NCI-H524 treated with DMSO at 0.1 percent for 48 hours (cell line): ENCODE results near the gene SLMAP.
"Not testable (repeated sequence)": the region's sequence is repeated elsewhere in the genome, so short reads cannot be mapped to it uniquely, and the experiment has no call there.

Source experiments
- DNase-seq: peaks from one replicate; lab custom pipeline; 2025; lab: John Stamatoyannopoulos, UW

SLMAP gene

DNA sequence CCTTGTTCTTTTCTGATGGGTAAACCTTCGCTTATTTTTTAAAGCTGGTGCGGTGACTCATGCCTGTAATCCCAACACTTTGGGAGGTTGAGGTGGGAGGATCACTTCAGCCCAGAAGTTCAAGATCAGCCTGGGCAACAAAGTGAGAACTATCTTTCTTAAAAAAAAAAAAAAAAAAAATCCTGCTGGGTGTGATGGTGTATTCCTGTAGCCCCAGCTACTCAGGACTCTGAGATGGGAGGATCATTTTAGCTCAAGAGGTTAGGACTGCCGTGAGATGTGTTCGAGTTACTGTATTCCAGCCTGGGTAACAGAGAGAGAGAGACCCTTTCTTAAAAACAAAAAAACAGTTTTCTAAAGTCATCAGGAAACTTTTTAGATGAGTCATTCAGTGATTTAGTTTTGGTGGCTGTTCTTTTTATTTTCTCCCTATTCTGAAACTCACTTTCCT is 37.7 kb downstream of the SLMAP start:
- no peak for DNase-seq

GRCh38 chr3:57794501-57794900 is 38.4 kb downstream of the SLMAP start:
- no peak for DNase-seq

- no peak for DNase-seq
These were observed 38.8 kb downstream of the SLMAP start for GRCh38 chr3:57794951-57795350.

DNA sequence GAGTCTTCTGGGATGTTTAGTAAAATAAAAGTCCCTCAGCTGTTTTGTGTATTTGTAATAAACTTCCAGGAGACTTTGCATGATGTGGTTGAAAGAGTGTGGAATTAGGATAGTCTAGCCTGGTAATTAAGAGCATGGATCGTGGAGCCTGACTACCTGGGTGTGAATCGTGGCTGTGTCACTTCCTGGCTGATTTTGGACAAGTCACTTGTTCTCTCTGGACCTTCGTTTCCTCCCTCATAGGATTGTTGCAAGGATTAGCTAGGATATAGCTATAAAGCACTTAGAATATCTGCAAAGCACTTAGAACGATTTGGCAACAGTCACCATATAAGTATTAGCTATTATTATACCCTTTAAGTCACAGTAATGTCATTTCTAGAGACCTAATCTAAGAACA is 40.2 kb downstream of the SLMAP start:
- DNase-seq: no peak

DNA sequence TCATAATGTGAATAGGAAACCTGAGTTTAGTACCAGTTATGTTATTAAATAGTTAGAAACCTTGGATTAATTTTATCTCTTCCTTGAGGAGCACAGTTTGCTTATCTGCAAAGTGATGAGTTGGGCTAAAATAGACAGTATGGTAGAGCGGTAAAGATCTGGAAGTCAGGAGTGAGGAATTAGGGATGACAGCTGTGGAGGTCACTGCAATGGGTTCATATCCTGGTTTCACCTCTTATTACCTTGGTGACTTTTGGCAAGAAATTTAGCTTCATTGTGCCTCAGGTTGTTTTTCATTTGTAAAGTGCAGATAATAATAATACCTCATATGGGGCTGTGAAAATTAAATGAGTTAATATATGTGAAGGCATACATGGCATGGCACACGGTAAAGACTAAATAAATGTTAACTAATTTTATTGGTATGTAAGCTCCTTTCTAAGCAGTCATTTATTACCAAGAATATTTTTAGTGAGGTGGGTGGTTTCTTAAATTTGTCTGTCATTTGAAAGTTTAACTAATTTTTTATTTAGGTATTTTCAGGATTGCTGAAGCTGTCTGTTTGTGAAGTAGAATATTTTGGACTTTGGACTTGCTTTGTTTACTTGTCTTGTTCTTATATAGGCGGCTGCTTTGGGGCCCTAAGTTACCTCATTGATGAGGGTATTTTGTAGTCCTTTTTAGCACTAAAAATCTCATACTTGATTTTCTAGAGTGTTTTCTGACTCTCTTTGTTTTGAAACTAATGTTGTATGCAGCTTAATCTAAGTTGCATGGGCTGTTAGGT is 41.8 kb downstream of the SLMAP start:
- DNase-seq: no peak

DNA sequence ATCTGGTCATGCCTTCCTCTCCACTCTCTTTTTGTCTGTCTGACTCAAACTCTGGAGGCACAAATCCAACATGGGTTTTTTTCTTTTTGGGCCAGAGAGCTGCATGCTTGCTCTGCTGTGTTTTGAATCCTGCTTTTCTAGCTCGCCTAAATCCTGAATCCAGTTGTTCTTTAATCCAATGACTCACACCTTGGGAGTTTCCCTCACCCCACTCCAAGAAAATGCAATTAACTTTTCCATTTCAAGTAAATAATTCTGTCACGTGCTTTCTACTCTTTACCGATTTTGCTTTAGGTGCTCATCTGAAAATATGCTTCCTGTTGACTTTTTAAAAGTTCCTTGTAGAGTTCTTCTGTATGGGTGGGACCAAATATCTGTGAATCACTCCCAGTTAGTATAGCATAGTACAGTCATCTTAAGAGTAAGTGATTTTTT is 47.6 kb downstream of the SLMAP start:
- no peak for DNase-seq

DNA sequence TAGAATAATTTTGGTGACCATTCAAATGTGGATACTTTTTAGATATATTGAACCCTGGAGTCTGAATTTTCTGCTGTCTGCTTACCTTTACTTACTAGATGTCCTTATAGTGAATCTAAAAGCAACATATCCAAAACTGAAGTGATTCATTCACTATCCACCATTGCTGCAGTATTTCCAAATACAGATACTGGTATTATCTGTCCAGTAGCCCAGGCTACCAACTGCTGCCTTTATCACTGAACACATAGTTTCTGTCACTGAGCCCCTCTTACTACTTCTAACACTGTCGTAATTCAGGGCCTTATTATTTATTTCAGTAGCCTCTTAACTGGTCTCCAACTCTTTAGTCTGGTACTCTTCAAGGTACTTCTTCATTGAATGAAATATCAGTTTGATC is 49.2 kb downstream of the SLMAP start:
- DNase-seq: no peak

- DNase-seq: no peak
These were observed 49.6 kb downstream of the SLMAP start for GRCh38 chr3:57805674-57806073.

DNA sequence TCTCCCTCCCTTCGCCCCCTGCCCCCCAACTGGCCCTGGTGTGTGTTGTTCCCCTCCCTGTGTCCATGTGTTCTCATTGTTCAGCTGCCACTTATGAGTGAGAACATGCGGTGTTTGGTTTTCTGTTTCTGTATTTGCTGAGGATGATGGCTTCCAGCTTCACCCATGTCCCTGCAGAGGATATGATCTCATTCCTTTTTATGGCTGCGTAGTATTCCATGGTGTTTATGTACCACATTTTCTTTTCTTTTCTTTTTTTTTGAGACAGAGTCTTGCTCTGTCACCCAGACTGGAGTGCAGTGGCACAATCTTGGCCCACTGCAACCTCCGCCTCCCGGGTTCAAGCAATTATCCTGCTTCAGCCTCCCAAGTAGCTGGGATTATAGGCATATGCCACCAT is 50.1 kb downstream of the SLMAP start:
- not testable (repeated sequence) for DNase-seq

GRCh38 chr3:57808961-57809608 is 53.0 kb downstream of the SLMAP start:
- DNase-seq: no peak

DNA sequence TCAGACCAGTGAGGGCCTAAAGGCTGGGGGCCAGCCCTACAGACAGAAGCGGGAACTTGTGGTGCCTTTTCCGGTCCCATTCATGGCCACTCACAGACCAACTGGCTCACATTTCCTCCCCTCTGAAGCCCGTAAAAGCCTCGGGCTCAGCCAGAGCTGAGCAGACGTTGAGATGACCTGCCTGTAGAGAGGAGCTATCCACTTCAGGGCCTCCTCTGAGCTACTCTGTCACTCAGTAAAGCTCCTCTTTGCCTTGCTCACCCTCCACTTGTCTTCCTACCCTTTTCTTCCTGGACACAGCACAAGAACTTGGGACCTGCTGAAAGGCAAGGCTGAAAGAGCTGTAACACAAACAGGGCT is 53.5 kb downstream of the SLMAP start:
- DNase-seq: no peak

DNA sequence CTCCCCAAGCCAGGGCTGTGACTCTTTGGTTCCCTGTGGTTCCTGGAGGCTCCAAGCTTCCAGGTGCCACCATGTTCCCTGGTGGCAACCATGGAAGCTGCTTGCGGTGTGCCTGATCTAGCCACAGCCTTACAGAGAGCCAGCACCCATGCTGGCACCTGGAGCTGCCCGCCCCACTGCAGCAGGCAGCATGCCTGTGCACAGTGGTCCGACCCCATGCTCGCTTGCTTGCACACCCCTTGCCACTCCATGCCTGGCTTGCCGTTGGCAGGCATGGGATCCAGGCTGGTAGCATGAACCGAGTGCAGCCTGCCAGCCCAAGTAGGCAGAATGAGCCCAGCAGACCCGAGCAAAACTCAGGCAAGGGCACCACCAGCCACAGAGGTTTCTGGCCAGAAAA is 53.9 kb downstream of the SLMAP start:
- DNase-seq: no peak

DNA sequence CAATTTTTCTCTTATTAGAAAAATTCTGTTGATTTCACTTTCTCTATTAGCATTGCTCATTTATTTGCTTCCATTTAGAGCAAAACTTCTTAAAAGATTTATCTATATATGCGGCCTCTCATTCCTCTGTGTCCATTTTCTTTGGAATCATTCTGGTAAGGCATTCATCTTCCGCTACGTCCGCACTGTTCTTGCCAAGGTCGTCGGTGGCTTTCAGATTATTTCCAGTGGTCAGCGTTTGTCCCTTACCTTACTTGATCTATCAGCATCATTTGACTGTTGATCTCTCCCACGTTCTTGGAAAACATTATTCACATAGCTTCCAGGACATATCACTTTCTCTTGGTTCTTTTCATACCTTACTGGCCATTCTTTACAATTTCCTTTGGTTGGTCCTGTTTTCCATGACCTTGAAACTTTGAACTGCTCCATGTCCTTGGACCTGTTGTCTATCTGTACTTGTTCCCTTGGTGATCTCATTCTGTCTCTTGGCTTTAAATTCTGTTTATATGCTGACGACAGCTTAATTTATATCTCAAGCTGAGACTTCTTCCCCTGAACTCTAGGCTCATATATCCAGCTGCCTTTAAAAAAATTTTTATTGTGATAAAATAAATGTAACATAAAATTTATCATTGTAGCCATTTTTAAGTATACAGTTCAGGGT is 54.5 kb downstream of the SLMAP start:
- no peak for DNase-seq

GRCh38 chr3:57815036-57815435 is 58.9 kb downstream of the SLMAP start:
- no peak for DNase-seq

DNA sequence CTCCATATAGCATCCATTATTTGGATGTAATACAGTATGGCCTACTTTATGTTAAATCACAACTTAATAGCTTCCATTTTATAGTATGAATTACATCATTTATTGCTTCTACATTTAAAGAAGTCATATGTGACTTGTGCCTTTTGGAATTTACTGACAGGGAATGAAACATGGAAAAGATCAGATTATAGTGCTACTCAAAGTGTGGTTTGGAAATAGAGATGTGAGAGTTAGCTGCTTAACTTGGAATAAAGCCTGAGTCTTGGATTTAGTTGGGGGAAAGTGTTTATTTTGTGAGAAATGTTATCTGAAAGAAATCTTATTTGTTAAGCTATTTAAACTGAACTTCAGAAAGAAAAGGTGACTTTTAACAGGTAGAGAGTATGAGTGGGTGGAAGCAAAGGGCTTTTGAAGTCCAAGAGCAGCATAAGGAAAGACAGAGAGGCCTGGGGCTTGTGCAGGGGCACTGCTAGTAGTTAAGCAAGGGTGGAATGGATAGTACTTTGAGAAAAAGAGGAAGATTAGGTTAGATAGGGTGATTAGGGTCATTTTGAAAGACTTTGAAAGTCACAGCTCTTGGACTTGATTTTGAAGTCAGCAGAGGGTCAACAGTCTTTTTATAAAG is 60.5 kb downstream of the SLMAP start:
- no peak for DNase-seq

DNA sequence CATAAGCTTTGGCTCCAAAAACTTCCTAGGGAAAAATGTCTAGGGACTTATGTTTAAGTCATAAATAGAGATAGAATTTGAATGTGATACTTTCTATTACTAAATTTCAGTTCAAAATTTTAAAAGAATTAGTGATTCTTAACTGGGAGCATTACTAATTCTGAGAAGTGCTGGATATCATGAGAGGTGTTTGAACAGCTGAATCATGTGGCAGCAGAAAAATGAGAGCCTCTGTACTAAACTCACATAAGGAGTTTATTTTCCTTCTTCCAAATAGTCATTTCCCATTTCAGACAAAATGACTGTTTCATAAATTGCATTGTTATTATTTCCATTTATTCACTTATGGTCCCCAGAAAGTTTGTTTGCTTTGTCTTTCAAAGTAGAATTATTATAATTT is 62.7 kb downstream of the SLMAP start:
- no peak for DNase-seq

GRCh38 chr3:57820479-57820878 is 64.4 kb downstream of the SLMAP start:
- DNase-seq: no peak

- DNase-seq: no peak
These were observed 65.7 kb downstream of the SLMAP start for GRCh38 chr3:57821765-57822164.

DNA sequence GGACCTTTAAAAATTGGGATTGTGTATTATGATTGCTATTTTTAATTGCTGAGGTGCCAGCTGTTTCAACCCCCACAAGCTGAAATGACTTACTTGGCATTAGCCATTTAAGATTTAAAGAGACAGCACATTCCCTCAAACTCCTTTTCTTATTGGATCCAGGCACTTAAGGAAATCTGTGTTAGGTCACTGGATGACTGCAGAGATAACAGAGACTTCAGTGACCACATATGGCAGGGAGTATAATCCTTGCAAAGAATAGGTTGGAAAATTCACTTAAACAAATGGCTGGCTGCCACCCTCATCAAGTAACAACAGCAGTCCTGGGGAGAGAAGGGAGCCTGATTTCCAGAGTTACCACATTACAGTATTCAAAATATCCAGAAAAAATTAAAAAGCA is 66.6 kb downstream of the SLMAP start:
- peak; percentile 73 for DNase-seq

DNA sequence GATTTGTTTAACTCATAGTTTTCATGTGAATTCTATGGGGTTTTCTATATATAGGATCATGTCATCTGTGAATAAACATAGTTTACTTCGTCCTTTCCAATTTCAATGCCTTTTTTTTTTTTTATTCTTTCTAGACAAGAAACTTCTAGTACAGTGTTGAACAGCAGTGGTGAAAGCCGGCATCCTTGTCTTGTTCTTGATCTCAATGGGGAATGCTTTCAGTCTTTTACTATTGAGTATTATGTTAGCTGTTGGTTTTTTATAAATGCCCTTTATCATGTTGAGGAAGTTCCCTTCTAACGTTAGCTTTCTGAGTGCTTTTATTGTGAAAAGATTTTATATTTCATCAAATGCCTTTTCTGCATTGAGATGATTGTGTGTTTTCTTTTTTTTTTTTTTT is 69.0 kb downstream of the SLMAP start:
- no peak for DNase-seq

DNA sequence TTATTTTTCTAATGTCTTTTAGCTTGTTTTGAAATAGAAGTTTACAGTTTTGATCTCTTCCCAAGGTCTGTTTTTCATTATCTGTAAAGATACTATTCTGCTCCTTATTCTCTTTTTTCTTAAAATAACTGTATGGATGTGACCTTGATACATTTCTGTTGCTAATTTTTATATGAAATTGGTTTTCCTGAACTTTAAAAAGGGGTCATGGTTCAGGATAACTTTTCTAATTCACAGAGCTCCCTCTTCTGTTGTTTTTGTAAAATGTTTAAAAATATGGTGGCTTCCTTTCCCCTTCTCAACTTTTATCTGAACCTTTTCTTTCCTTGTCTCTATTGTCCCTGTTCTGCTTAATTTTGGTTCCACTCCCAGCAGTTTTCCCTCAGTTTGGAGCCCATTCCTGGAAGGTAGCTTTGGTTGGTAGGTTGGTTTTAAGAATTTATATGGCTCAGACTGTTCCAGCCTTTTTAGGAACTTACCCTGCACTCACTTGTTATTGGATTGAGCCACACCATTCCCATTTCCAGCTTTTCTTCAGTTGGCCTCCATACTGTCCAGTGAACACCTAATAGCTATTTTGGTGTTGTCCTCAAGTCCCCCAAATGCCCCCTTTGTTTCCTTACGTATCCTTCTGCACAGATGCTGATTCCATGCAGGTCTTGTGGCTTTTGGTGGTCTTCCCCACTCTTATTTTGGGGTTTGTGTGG is 70.3 kb downstream of the SLMAP start:
- no peak for DNase-seq
